ENCODE results near the gene ITGA11. TPM values are rescaled to one million over a fixed set of nuclear protein-coding genes. Genes with fewer than 3 reads are reported as not detected.
"Not testable (repeated sequence)": the region's sequence is repeated elsewhere in the genome, so short reads cannot be mapped to it uniquely, and the experiment has no call there.

ITGA11 gene
- total RNA-seq, 3 donors from 2014 or later (not counting 1 experiment from before 2014, with no cell fraction given) = not detected

GRCh38 chr15:68424754-68425390 is 7.1 kb downstream of the ITGA11 start:
- Histone ChIP-seq H3K36me3 (ENCODE audit: control insufficient read depth, insufficient read depth, low read length) (no peaks in the 10 kb centered on the region), H3K4me1 (ENCODE audit: control insufficient read depth, insufficient read depth, low read length) (no peaks in the 10 kb centered on the region), H3K27ac (ENCODE audit: low read length) (no peak overlapping the region), H3K9me3 (ENCODE audit: control insufficient read depth, insufficient read depth, low read length) (no peaks in the 10 kb centered on the region), H3K4me3 (ENCODE audit: low read length) (no peak overlapping the region), H3K27me3 (ENCODE audit: control insufficient read depth, insufficient read depth, low read length) (no peaks in the 10 kb centered on the region)
- no peak for TF ChIP-seq CTCF (IDR thresholded peaks at IDR 0.05)
- DNase-seq (no peak), ATAC-seq (no peak)
- Mint-ChIP-seq H3K4me1 (no peaks in the 10 kb centered on the region), H3K27ac (no peak overlapping the region), H3K9me3 (no peaks in the 10 kb centered on the region), H3K4me3 (no peak overlapping the region), H3K36me3 (no peaks in the 10 kb centered on the region), H3K27me3 (ENCODE audit: low read depth in 2 of 2) (peaks cover 18 to 24% of the 10 kb centered on the region in 2 donors)
- intact Hi-C loops (cut with micrococcal nuclease) = no loop called here
- 85% methylated on average over 7 of the region's 7 CpGs for WGBS (ENCODE audit: insufficient coverage)

GRCh38 chr15:68423359-68424296 is 8.3 kb downstream of the ITGA11 start:
- DNase-seq (no peak), ATAC-seq (no peak)
- Mint-ChIP-seq H3K27ac (no peak overlapping the region), H3K27me3 (ENCODE audit: low read depth in 2 of 2) (peaks cover 7 to 15% of the 10 kb centered on the region in 2 donors), H3K4me3 (no peak overlapping the region), H3K4me1 (no peaks in the 10 kb centered on the region), H3K9me3 (no peaks in the 10 kb centered on the region), H3K36me3 (no peaks in the 10 kb centered on the region)
- no peaks in the 10 kb centered on the region for H3K9me3 ChIP-seq (ENCODE audit: control insufficient read depth, insufficient read depth, low read length)
- no peaks in the 10 kb centered on the region for H3K27me3 ChIP-seq (ENCODE audit: control insufficient read depth, insufficient read depth, low read length)
- no peak for TF ChIP-seq CTCF (IDR thresholded peaks at IDR 0.05)
- 83% methylated on average over 10 of the region's 10 CpGs for WGBS (ENCODE audit: insufficient coverage)
- H3K4me3 ChIP-seq (ENCODE audit: low read length) = no peak overlapping the region
- no peaks in the 10 kb centered on the region for H3K36me3 ChIP-seq (ENCODE audit: control insufficient read depth, insufficient read depth, low read length)
- H3K4me1 ChIP-seq (ENCODE audit: control insufficient read depth, insufficient read depth, low read length) = no peaks in the 10 kb centered on the region
- H3K27ac ChIP-seq (ENCODE audit: low read length) = no peak overlapping the region
- intact Hi-C loops (cut with micrococcal nuclease) = no loop called here

GRCh38 chr15:68422403-68423145 is 9.4 kb downstream of the ITGA11 start:
- H3K27ac Mint-ChIP-seq; H3K36me3 Mint-ChIP-seq; H3K27me3 ChIP-seq (ENCODE audit: control insufficient read depth, insufficient read depth, low read length); H3K27ac ChIP-seq (ENCODE audit: low read length); DNase-seq; H3K4me1 ChIP-seq (ENCODE audit: control insufficient read depth, insufficient read depth, low read length); H3K4me1 Mint-ChIP-seq; intact Hi-C loops (cut with micrococcal nuclease); H3K27me3 Mint-ChIP-seq (ENCODE audit: low read depth in 2 of 2); H3K9me3 Mint-ChIP-seq; H3K4me3 ChIP-seq (ENCODE audit: low read length); ATAC-seq; H3K9me3 ChIP-seq (ENCODE audit: control insufficient read depth, insufficient read depth, low read length); H3K36me3 ChIP-seq (ENCODE audit: control insufficient read depth, insufficient read depth, low read length); H3K4me3 Mint-ChIP-seq: not testable (repeated sequence)
- 87% methylated on average over 5 of the region's 5 CpGs for WGBS (ENCODE audit: insufficient coverage)

Data from natural killer cell (primary cell).